Measurements from ENCODE around the gene LMF1. TPM values are rescaled to one million over a fixed set of nuclear protein-coding genes. Genes with fewer than 3 reads are reported as not detected.

The LMF1 gene
- total RNA-seq, 1 donor: 29.4 TPM

DNA sequence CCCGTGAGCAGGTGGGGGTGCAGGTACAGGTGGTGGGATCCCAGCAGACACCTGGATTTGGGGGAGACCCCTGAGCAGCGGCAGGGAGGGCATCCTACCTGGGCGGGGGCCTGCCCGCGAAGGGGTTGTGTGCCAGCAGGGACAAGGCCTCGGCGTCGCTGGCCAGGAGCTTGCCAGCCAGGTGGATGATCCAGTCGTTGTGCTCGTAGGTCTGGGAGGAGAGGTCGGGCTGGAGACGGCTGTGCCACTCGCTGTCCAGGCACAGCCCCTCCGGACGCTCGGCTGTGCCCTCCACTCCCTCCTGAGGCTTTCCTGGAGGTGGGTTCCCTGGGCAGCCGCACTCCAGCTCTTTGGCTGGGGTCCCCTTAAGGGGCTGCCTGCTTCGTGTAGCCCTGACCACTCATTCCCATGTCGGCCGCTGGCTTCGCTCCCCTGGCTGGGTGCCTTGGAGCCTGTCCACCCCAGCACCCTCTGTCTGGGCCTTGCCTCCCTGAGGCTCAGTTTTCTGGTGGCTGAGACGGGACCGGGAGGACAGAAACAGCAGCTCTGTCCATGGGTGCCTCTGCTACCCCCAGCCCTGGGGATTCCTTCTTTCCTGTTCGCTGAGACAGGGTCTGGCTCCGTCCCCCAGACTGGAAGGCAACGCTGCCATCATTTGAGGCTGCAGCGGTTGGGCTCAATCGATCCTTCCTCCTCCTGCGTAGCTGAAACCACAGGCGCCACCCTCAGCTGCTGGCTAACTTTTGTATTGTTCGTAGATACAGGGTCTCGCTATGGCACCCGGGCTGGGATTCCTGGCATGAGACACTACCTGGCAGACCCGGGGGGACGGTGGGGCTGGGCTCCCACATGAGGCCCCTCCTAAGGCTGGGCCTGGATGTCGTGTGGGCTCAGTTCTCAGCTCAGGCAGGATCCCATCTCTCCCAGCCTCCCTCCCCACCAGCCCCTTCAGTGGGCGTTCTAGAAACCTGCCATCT lies 101.7 kb downstream of the LMF1 start:
- TF ChIP-seq, protein P1, sequence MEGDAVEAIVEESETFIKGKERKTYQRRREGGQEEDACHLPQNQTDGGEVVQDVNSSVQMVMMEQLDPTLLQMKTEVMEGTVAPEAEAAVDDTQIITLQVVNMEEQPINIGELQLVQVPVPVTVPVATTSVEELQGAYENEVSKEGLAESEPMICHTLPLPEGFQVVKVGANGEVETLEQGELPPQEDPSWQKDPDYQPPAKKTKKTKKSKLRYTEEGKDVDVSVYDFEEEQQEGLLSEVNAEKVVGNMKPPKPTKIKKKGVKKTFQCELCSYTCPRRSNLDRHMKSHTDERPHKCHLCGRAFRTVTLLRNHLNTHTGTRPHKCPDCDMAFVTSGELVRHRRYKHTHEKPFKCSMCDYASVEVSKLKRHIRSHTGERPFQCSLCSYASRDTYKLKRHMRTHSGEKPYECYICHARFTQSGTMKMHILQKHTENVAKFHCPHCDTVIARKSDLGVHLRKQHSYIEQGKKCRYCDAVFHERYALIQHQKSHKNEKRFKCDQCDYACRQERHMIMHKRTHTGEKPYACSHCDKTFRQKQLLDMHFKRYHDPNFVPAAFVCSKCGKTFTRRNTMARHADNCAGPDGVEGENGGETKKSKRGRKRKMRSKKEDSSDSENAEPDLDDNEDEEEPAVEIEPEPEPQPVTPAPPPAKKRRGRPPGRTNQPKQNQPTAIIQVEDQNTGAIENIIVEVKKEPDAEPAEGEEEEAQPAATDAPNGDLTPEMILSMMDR (IDR thresholded peaks at IDR 0.05; ENCODE audit: insufficient read depth, low read length): no peak
- H3K4me3 ChIP-seq (ENCODE audit: low read depth, low read length): no peak overlapping the region
- DNase-seq (ENCODE audit: low read depth): no peak

DNA sequence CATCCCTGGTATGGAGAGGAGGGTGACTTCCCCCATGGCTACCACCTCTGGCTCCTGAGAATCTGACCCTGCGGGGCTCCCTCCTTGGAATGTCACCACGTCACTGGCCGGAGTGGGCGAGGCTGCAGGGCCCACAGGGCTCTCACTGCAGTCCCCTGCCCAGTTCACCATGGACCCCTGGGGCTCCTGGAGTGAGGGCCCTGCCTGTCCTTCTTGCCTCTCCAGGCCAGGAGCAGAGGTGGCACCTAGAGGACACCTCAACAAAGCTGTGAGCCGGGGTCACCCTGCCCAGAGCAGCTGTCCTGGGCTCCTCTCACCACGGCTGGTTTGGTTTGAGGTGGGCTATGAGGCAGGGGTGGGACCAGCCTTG lies 102.4 kb downstream of the LMF1 start:
- no peak overlapping the region for H3K4me3 ChIP-seq (ENCODE audit: low read depth, low read length)
- TF ChIP-seq, protein P1 (IDR thresholded peaks at IDR 0.05; ENCODE audit: insufficient read depth, low read length): no peak
- no peak for DNase-seq (ENCODE audit: low read depth)

- no peak overlapping the region for H3K4me3 ChIP-seq (ENCODE audit: low read depth, low read length)
- TF ChIP-seq, protein P1 (IDR thresholded peaks at IDR 0.05; ENCODE audit: insufficient read depth, low read length): no peak
- no peak for DNase-seq (ENCODE audit: low read depth)
Measured at GRCh38 chr16:867421-868385, 103.1 kb downstream of the LMF1 start.

DNA sequence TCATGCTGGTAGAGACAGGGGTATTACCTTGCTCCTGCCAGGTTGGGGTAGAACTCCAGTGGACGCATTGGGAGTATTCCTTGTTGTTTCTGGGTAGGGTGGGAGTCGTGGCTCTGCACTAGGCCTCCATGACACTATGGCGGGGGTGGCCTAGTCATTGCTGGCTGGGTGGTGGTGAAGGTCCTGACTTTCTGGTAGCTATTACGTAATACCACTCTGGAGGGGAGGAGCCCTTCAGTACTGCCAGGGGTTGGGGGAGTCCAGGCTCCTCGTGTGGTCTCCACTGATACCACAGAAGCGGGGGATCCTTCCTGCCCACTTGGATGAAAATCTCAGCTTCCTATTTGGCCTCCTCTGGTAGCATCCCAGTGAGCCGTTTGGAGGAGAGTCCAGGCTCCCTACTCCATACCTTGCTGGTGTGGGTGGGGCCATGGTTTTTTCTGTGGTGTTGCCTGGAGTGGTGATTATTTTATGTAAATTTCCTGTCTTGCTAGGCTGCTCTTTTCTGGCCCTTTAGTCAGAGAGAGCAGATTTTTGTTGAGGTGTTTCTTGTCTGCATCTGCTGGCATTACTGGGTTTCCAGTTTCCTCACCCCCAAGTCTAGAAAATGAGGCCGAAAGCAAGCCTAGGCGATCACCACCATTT lies 104.4 kb downstream of the LMF1 start:
- TF ChIP-seq, protein P1 (IDR thresholded peaks at IDR 0.05; ENCODE audit: insufficient read depth, low read length): no peak
- H3K4me3 ChIP-seq (ENCODE audit: low read depth, low read length): no peak overlapping the region
- DNase-seq (ENCODE audit: low read depth): no peak

GRCh38 chr16:865026-865425 lies 105.8 kb downstream of the LMF1 start:
- H3K4me3 ChIP-seq (ENCODE audit: low read depth, low read length): no peak overlapping the region
- TF ChIP-seq, protein P1 (IDR thresholded peaks at IDR 0.05; ENCODE audit: insufficient read depth, low read length): no peak
- DNase-seq (ENCODE audit: low read depth): no peak

GRCh38 chr16:861446-861845 lies 109.3 kb downstream of the LMF1 start:
- no peak for DNase-seq (ENCODE audit: low read depth)
- TF ChIP-seq, protein P1 (IDR thresholded peaks at IDR 0.05; ENCODE audit: insufficient read depth, low read length): no peak

More at GRCh38 chr16:861446-861845, 109.3 kb downstream of the LMF1 start:
- H3K4me3 ChIP-seq (ENCODE audit: low read depth, low read length): no peak overlapping the region
